ENCODE results near the gene ANAPC2. TPM values are rescaled to one million over a fixed set of nuclear protein-coding genes. Genes with fewer than 3 reads are reported as not detected.

The ANAPC2 gene
- total RNA-seq, 1 experiment from 2014 or later: 46.0 TPM

GRCh38 chr9:137152844-137153405 is 35.4 kb downstream of the ANAPC2 start:
- no peak overlapping the region for H3K27ac ChIP-seq (ENCODE audit: low read length)
- H3K4me3 ChIP-seq (ENCODE audit: low read depth in 2 of 2, low read length in 2 of 2): no peak overlapping the region
- intact Hi-C loops (cut with micrococcal nuclease; ENCODE audit: unreplicated experiment) (no loop called here), in situ Hi-C loops (cut with HindIII; ENCODE audit: low pct_unique_long_range_greater_than_20kb, low sequenced_read_pairs) (no loop called here)
- no peaks in the 10 kb centered on the region; the same call in 1 of the 2 replicates for H3K4me1 ChIP-seq (ENCODE audit: control insufficient read depth, insufficient read depth, low read length)
- ATAC-seq: no peak
- no peak for TF ChIP-seq POLR2AphosphoS5 (IDR thresholded peaks at IDR 0.05; ENCODE audit: low read depth, low read length)
- no peak for TF ChIP-seq SIN3A (IDR thresholded peaks at IDR 0.05; ENCODE audit: borderline replicate concordance, insufficient read depth, low read depth, low read length)
- ChIA-PET CTCF (no interaction called here), POLR2A (no interaction called here)
- no peak for DNase-seq (ENCODE audit: low read depth, low spot score)
- H3K27me3 ChIP-seq (ENCODE audit: control insufficient read depth, insufficient read depth, low read length): no peaks in the 10 kb centered on the region
- H3K36me3 ChIP-seq (ENCODE audit: control insufficient read depth, insufficient read depth, low read length): no peaks in the 10 kb centered on the region
- no TSS peak for BruUV-seq (replicated peaks)
- H3K9me3 ChIP-seq (ENCODE audit: control insufficient read depth, insufficient read depth, low read depth, low read length): no peaks in the 10 kb centered on the region

- Histone ChIP-seq H3K36me3 (ENCODE audit: control insufficient read depth, insufficient read depth, low read length) (no peaks in the 10 kb centered on the region), H3K9me3 (ENCODE audit: control insufficient read depth, insufficient read depth, low read depth, low read length) (no peaks in the 10 kb centered on the region), H3K27ac (ENCODE audit: low read length) (no peak overlapping the region), H3K4me1 (ENCODE audit: control insufficient read depth, insufficient read depth, low read length) (no peaks in the 10 kb centered on the region), H3K27me3 (ENCODE audit: control insufficient read depth, insufficient read depth, low read length) (no peaks in the 10 kb centered on the region), H3K4me3 (ENCODE audit: low read depth in 2 of 2, low read length in 2 of 2) (no peak overlapping the region)
- ChIA-PET POLR2A (interaction anchor here (0.7 kb wide), 3 partner anchors 21 to 90 kb away, joined by 3 to 21 read pairs (median 4); no protein-coding TSS in a partner anchor), CTCF (interaction anchor here (0.7 to 1.4 kb wide), 3 partner anchors 12 to 21 kb away, joined by 6 to 15 read pairs (median 9); no protein-coding TSS in a partner anchor)
- intact Hi-C loops (cut with micrococcal nuclease; ENCODE audit: unreplicated experiment) (no loop called here), in situ Hi-C loops (cut with HindIII; ENCODE audit: low pct_unique_long_range_greater_than_20kb, low sequenced_read_pairs) (no loop called here)
- no peak for TF ChIP-seq POLR2AphosphoS5 (IDR thresholded peaks at IDR 0.05; ENCODE audit: low read depth, low read length)
- BruUV-seq (replicated peaks): no TSS peak
- DNase-seq (ENCODE audit: low read depth, low spot score): no peak
- peak; percentile 47; the same call in 1 of the 2 replicates for ATAC-seq
These were observed 37.5 kb downstream of the ANAPC2 start for GRCh38 chr9:137150617-137151457.

GRCh38 chr9:137149942-137150616 is 38.3 kb downstream of the ANAPC2 start:
- no peaks in the 10 kb centered on the region for H3K36me3 ChIP-seq (ENCODE audit: control insufficient read depth, insufficient read depth, low read length)
- intact Hi-C loops (cut with micrococcal nuclease; ENCODE audit: unreplicated experiment): no loop called here
- TF ChIP-seq TCF7L2 (IDR thresholded peaks at IDR 0.05; ENCODE audit: low read depth, low read length): no peak
- TF ChIP-seq REST (IDR thresholded peaks at IDR 0.05; ENCODE audit: insufficient read depth in 1 of 2, low read depth in 2 of 2, low read length in 1 of 2): no peak
- TF ChIP-seq POLR2AphosphoS5 (IDR thresholded peaks at IDR 0.05; ENCODE audit: low read depth, low read length): no peak
- TF ChIP-seq SIN3A (IDR thresholded peaks at IDR 0.05; ENCODE audit: borderline replicate concordance, insufficient read depth, low read depth, low read length): no peak
- TF ChIP-seq CTCF (IDR thresholded peaks at IDR 0.05): no peak
- DNase-seq (ENCODE audit: low read depth, low spot score): no peak
- CTCF ChIA-PET: interaction anchor here (0.7 to 1.4 kb wide), 3 partner anchors 13 to 20 kb away, joined by 6 to 15 read pairs (median 9); no protein-coding TSS in a partner anchor
- in situ Hi-C loops (cut with HindIII; ENCODE audit: low pct_unique_long_range_greater_than_20kb, low sequenced_read_pairs): no loop called here
- H3K27ac ChIP-seq (ENCODE audit: low read length): no peak overlapping the region
- no peaks in the 10 kb centered on the region for H3K4me1 ChIP-seq (ENCODE audit: control insufficient read depth, insufficient read depth, low read length)
- no peaks in the 10 kb centered on the region for H3K27me3 ChIP-seq (ENCODE audit: control insufficient read depth, insufficient read depth, low read length)
- POLR2A ChIA-PET: interaction anchor here (0.6 kb wide), 1 partner anchor 158 kb away, joined by 7 read pairs; no protein-coding TSS in a partner anchor
- no peak overlapping the region for H3K4me3 ChIP-seq (ENCODE audit: low read depth in 2 of 2, low read length in 2 of 2)
- no peaks in the 10 kb centered on the region for H3K9me3 ChIP-seq (ENCODE audit: control insufficient read depth, insufficient read depth, low read depth, low read length)
- no TSS peak for BruUV-seq (replicated peaks)
- ATAC-seq: no peak

Data from Panc1 (cell line).